Fibroblast of lung (primary cell): ENCODE results near the gene C1orf198.

Experiments
- CTCF ChIP-seq, 2 donors: IDR thresholded peaks in 1 of 2; conservative IDR thresholded peaks in 1 of 2; 1 replicate in 1 of 2; 2 replicates in 1 of 2; pipeline ENCODE4 v1.5.1; 2011 to 2012; ENCODE audit warnings: low read length in 2 of 2, control low read depth in 1 of 2, inconsistent platforms in 1 of 2, low read depth in 1 of 2, mild to moderate bottlenecking in 1 of 2
- EZH2 ChIP-seq: IDR thresholded peaks from 2 replicates; pipeline ENCODE4 v1.5.1; 2012; ENCODE audit warnings: low read length, control low read depth, mild to moderate bottlenecking; ENCODE audit errors: missing control alignments

- TF ChIP-seq CTCF (conservative IDR thresholded peaks at IDR 0.05 in 1 of 2, IDR thresholded peaks at IDR 0.05 in 1 of 2; ENCODE audit: low read depth in 1 of 2, low read length in 2 of 2) (no peak), EZH2 (no peak)
These were observed 23.7 kb upstream of the C1orf198 start for GRCh38 chr1:230892018-230892491.
